Renal cortex interstitium (tissue), 11 donors: ENCODE measurements around the gene MBD2. TPM values are rescaled to one million over a fixed set of nuclear protein-coding genes. Genes with fewer than 3 reads are reported as not detected.

ENCODE experiments used
- DNase-seq, 11 donors: peaks; one replicate each; pipeline ENCODE4 v3.0.0-alpha.2; 2013; ENCODE audit warnings: low read depth in 9 of 11, low spot score in 4 of 11; ENCODE audit errors: extremely low read depth in 1 of 11
- polyA plus RNA-seq, 3 donors: library from polyadenylated mRNA; unstranded; fragments of 120-200 nt; gene quantifications; one replicate each; pipeline ENCODE4 v1.2.1, GENCODE V29; 2013; ENCODE audit not compliant: insufficient read length in 3 of 3

Gene MBD2
- polyA plus RNA-seq, 3 donors: 102 to 141 (median 123) TPM

DNA sequence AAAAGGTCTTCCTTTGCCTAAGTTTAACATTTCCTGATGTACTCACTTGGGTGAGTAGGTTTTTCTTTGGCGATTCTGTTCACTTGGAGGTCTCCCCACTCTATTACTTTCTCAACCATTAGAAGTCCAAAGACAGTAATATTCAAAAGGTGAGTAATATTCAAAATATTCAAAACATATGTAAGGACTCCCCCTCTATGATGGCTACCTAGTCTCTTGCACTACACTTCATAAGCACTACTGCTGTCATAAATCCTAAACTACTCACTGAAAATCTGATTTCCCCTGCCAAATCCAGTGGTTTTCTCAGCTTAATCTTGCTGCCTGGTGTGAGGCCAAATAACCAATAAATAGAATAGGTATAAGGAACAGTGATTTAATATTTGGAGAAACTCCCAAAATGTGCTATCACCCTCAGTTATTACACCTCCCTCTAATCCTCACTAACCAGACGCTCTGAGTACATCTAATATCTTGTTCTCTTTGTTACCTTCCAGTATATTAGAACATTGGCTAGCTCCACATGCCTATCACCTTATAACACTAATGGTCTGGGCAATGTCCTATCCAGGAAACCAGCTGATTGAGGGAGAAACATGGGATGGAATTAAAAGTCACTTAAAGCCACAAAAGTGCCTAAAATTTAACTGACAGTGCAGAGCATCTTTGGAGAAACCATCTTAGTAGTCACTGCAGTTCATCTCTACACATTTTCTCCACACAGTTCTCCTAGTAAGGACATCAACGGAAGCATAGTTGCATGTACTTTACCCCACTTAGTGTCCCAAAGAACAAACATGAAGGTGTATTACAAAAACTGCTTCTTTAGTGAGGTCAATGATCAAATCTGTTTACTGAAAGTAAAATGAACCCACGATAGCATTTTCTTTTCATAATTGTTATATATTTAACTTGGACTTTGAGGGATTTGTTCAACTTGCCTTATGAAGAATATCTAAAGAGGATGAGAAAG lies 54.8 kb downstream of the MBD2 start:
- no peak for DNase-seq

DNA sequence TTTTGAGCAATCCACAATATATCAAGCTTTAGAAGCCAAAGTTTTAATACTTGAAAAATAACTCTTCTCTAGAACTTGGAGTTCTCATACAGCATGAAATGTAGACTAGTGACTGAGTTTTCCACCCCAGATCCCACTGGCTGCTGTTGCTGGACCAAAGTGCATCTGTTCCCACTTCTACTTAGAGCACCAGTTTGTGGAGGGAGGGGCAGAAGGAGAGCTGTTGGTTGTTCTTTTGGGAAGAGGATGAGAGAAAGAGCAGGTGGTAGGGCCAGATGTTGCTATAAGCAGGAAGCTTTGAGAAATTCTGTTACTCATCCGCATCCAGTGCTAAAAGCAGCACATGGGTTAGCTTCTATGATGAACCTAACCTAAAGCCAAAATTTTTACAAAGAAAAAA lies 59.0 kb downstream of the MBD2 start:
- no peak for DNase-seq

DNA sequence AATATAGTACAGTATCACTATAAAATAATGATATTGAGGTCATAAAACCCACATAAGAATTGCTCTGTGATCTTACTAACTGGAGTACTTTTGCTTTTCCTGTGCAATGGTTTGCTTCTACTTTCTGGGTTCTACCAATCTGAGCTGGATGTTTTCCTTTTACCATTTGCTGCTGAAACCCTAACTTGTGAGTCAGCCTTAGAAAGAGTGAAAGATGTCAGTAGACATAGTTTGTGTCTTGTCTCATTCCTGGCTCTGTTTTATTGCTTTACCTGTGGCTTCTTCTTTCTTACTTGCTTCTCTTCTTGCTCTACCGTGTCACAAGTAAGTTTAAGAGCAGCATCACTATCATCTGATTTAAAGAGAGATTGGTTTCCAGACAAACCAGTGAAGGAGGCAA lies 61.0 kb downstream of the MBD2 start:
- no peak for DNase-seq

DNA sequence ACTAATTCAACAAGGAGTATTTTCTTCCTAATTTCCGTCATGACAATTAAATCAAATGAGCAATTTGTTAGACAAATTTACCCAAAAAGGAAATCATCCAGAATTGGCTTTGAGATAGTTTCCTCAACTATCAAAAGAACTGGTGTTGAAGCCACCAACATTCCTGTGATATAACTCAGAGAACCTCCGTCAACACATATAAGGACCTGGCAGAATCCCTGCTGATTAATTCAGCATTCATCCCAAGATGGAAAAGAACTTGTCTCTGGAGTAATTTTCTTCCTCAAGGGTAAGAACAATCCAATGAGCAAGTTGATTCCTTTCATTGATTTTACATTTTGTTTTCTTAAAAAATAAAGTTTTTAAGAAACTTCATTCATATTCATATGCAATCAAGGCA lies 62.0 kb downstream of the MBD2 start:
- DNase-seq: no peak

DNA sequence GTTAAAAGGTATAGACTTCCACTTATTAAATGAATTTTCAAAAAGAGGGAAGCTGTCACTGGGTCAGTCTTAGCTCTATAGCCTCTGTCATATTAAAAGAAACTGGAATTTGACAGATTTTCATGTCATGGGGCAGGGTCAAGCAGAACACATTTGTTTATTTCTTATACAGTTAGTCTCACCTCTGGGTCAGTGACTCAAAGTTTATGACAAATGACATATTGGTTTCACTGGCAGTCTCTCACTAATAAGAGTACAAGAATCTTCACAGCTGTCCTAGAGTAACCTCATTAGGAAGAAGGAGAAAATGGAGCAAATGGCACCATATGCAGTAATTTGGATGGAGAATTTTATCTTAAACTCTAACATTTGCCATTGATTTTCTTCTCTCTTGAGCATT lies 63.2 kb downstream of the MBD2 start:
- no peak for DNase-seq

DNA sequence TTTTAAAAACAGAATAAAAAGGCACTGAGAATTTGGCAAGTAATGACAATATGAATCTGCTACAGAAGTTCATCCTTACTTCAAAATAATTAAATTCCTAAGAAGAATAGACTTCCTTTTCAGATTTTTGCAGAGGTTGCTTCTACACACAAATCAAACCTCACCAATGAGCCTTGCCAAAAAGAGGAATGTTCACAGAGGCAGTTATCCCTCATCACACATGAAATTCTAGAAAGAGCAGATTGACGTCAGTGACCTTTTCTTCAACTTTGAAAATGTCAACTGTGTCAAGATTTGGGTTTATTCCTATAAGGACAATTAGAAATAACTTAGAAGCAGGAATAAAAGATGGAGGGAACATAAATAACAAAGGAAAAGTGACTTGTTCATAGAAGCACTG lies 64.6 kb downstream of the MBD2 start:
- DNase-seq: no peak

DNA sequence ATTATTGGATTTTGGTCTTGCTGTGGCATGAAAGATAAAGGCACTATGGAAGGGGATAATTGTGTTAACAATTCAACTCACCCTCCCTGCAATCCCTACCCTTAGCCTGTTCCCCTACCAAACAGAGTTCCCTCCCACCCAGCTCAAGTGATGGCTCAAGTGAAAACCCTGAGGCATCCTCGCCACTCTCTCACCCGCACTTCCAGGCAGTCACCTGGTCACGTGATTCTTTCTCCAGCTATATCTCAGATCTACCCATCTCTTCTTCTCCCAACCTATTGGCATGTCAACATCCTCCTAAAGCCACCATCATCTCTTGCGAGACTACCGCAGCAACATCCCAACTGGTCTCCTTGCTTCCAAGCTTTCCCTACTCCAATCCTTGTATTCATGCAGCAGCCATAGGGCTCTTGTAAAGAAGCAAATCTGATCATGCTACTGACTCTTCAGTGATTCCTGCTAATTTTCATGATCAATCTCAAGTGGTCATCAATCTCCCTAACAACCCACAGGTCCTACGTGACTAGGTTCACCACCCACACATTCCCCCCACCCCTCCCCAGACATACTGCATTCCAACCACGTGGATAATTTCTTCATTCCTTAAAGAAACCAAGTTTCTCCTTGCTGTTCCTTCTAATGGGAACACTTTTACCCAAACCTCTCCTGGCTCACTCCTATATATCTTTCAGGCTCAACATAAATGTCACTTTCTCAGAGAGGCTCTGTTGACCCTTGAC lies 66.7 kb downstream of the MBD2 start:
- DNase-seq: no peak

DNA sequence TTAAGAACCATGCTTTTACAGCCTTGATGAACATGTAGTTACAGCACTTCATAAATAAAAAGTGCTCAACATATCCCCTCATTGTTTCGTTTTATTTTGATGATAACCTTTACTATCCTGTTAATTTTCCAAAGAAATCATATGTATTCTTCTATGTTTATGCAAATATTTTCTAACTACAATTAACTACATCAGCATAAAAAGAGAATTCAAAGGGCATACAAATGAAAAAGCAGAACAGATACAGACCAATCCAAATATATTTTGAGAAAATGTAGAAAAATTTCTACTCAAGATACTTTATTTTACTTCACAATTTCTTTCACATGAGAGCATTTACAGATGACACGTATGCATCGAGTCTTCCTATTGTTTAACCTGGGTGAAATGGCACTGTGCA lies 69.1 kb downstream of the MBD2 start:
- DNase-seq: no peak

DNA sequence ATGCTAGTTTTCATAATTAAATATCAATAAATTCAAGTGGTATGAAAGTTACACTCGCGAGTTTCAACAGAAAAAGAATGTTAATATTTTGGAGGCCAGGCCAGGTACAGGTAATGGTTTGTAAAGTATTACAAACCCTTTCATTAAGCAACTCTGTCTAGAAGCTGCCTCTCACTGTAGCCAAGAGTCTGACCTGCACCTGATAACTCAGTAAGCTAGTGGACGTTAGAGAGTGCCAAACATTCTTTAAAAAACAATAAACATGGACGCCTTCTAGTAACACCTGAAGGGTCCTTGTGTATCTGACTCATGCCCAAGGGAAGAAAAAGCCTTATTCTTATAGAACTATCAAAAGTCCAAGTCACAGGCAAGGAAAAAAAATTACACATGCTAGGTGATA lies 70.2 kb downstream of the MBD2 start:
- no peak for DNase-seq

DNA sequence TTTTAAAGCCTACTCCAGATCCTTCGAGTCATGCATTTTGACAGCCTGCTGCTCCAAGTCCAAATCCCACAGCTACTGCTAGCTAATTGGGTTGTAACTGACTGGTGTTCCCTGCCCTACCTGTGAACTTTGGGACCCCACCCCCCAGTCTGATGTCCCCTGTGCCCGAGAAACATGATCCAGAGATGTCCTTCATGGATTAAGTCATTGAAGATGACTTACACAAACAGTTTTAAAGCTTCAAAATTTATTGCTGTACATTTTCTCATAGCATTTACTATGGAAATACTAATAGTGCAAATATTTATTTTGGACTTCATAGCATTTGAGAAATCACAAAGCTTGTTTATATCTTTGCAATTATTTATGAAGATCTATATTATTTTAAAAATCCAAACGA lies 73.1 kb downstream of the MBD2 start:
- DNase-seq: no peak

DNA sequence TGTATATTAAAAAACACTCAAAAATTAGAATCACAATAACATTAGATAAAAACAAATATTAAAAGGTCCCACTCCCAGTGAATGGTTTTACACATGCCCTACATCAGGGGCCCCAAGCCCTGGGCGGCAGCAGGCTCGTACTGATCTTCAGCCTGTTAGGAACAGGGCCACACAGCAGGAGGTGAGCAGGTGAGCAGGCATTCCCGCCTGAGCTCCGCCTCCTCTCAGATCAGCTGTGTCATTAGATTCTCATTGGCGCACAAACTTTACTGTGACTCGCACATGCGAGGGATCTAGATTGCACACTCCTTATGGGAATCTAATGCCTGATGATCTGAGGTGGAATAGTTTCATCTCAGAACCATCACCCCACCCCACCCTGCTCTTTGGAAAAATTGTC lies 74.2 kb downstream of the MBD2 start:
- DNase-seq: no peak

DNA sequence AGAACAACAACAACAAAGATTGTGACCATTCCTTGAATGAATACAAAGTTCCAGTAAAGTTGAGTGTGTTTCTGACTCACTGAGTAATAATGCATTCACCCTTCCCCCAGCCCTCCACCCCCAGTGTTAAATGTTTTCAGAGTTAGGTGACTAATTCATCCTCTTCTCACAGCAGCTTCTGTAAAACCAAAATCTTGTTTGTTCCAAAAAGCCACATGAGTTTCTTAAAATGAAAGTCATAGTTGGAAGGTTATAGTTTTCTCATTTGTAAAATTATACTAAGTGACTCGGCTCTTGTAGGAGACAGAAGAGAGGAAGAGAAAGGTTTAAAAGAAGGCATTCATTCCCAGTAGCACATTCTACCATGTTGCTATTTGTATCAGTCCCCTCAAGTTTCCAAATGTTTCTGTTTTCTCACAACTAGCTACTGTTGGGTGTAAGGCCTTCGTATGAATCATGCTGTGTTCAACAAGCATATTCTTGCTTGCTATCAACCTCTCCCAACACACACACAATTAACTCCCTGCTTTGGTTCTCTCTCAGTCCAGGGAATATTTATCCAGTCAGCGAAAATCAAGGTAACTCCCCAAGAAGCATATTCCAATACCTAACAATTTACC lies 75.3 kb downstream of the MBD2 start:
- DNase-seq: no peak

DNA sequence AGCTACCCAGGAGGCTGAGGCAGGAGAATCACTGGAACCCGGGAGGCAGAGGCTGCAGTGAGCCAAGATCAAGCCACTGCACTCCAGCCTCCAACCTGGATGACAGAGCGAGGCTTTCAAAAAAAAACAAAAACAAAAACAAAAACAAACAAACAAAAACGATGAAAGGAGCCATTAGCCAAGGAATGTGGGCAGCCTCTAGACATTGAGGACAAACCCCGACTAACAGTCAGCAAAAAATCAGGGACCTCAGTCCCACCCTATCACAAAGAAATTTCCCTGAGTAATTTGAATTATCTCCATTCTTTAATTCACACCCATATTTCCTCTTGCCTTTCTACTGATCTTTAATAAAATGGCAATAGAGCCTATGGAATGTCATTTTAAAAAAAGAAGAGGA lies 75.8 kb downstream of the MBD2 start:
- DNase-seq: no peak

DNA sequence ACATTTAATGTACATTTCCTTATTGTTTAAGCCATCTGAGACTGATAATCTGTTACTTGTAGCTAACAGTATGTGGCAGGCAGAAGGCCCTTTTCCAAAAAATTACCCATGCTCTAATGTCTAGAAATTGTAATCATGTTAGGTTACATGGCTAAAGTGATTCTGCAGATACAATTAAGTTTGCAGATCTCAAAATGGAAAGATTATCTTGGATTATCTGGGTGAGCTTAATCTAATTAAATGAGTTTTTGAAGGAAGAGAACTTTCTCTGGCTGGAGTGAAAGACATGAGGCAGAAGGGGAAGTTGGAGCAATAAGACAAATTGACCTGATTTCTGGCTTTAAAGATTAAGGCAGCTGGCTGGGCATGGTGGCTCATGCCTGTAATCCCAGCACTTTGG lies 76.3 kb downstream of the MBD2 start:
- no peak for DNase-seq

DNA sequence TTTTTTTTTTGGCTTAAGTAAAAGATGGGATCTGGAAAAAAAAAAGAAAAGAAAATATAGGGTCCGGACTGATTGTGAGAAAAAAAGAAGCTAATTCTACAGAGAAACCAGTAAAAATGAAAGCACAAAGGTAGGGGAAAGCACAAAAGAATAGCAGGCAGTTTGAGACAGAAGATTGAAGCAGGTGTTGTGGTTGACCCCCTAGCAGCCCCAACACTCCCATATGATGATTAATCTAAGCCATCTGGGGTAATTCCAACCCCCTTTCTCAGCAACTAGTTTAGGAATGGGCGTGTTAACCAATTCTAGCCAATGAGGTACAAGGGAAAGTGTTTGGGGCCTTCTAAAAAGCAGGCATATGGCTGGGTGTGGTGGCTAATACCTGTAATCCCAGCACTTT lies 77.0 kb downstream of the MBD2 start:
- no peak for DNase-seq

DNA sequence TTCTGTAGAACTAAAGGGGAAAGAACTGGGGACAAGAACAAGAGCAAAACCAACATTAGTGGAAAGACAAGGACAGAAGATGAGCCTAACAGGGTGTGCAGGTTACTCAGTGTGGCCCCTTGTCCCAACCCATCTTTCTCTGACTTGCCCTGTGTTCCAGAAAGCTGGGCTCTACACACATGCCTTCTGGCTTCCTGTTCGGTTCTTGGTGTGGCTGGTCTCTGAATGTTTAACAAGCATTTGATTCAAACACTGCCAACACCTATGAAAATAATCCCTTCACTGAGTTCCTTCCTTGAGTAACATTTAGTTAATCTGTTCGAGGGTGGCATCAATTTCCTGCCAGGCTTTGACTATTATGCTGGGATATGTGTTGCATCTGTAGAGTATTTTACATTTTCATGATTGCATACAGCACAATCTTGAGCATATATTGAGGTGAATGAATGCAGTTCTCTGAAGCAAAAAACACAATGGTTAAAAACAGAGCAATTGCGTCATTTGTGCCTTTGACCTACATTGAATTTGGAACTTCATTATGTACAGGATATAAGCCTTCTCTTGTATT lies 83.3 kb downstream of the MBD2 start:
- no peak for DNase-seq

DNA sequence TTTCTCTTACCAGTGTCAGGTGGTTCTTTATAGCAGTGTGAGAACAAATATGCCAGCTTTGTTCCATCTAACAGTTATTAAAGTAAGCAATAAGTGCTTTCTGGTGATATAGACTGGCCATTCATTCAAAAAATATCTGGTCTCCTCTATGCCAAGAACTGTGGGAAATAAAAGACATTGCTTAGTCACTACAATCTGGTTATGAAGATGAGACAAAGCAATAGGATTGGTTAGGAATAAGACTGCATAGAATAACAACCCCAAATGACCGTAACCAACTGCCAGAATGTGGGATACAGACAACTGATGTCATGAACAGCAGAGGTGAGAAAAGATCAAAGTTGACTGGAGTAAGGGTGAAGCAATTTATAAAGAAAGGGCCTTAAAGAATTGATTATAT lies 83.8 kb downstream of the MBD2 start:
- no peak for DNase-seq

DNA sequence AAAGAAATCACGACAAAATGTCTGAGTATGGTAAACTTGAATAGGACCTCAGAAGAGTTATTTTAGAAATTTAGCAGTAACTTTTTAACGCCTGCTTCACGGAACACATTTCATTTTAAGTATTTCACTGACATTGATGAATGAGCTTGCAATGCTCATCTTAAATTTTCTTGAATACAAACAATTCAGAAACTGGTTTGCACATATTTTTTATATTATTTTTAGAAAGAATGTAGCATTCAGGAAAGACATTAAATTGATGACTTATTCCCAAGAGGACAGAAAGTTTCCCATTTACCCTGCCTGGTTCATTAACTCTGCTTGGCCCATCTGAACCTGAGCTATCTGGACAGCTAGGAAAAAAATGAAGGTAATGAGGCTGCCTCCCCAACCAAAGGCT lies 89.3 kb downstream of the MBD2 start:
- DNase-seq: peak in 4 of 11 donors; percentile 24 to 34 (median 30)

DNA sequence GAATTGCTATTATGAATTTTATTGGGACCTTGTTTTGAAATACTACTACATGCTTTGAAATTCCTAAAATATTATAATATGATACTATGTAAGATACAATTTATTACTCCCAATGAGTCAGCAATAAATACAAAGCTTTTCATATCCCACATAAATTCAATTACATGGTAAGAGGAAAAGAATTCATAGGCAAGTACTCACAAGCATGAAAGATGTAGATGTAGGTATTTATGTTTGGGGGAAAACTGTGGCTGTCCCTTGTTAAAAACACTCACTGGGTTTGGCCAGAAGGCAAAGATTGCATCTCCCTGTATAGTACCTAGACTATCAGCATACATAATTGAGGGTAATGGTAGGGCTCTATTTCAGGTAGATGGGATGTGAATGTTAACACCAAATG lies 90.4 kb downstream of the MBD2 start:
- DNase-seq: no peak

DNA sequence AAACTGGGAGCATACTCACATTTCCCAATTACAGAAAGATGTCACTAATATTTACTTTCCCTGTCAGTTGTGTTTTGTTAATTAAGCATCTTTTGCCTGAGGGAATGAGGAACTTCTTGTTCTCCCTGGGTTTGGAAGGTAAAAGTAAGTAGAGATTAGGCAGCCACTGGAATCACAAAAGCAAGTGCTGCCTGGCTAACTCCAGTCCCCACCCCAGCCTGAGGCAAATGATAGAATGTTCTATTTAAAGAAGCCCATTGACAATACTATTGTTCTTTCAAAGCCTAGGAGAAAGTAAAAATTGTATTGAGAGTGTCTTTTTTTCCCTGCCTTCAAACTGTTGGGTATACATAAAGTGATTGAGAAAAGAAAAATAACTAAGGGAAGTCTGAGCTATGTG lies 93.8 kb downstream of the MBD2 start:
- DNase-seq: no peak
